HG02970 (cell line): ENCODE measurements around the gene ELFN1.

Experiments used
- ATAC-seq: cut with Tn5 transposase; IDR thresholded peaks from one replicate; pipeline ENCODE4 v1.9.1; 2021; ENCODE audit warnings: mild to moderate bottlenecking, moderate library complexity, moderate number of reproducible peaks; ENCODE audit not compliant: unreplicated experiment, low FRiP score

The ELFN1 gene

DNA sequence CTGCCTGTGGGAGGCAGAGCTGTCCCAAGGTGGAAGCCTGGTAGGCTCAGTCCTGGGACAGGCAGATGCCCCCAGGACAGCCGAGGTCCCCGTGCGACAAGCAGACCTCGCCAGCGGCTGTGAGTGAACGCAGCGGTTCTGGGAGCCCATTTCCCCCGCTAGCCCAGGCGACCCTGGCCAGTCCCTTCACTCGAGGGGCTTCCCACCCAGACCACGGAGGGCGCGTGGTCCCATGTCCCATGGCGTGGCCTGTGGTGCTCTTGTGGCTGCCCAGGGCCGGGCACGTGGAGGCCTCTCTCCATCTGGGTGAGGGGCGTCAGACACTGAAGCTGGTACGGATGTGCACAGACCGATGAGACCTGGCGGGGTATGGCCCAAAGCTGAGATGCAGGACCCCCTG, 67.9 kb downstream of the ELFN1 start:
- no peak for ATAC-seq

- no peak for ATAC-seq
Measured at GRCh38 chr7:1738511-1738910, 68.4 kb downstream of the ELFN1 start.

- no peak for ATAC-seq
Measured at GRCh38 chr7:1738956-1739355, 68.9 kb downstream of the ELFN1 start.

DNA sequence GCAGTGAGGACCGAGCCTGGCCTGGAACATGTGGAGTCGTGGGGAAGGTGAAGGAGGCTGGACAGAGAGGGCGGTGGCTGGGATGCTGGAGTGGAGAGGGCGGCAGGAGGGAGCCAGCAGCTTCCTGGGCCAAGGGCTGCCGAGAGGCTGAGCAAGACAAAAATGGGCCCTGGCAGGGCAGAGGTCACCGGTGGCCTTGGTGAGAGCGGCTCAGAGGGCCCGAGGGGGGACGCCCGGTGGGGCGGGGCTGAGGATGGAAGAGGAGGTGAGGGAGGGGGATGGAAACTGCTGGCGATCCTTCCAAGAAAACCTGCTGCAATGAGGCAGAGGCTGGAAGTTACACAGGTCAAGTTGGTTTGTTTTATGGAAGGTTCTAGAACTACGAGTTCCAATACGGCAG, 69.5 kb downstream of the ELFN1 start:
- no peak for ATAC-seq

GRCh38 chr7:1740214-1740613, 70.1 kb downstream of the ELFN1 start:
- no peak for ATAC-seq

DNA sequence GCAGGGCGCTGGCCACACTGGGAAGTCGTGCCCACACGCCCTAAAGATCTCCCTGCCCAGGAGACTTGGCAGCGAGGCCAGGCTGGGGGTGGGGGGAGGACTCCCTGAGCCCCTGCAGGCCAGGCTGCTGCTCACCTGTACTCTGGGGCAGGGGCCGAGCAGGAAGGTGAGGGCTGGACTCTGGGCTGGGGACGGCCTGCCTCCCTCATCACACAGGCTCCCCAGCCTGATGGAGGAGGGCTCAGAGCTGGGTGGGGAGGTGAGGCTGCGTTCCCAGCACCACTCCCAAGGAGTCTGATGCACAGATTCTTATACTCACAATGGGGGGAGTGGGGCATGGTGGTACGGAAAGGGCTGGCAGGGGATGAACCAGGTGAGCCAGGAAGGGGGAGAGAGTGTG, 71.2 kb downstream of the ELFN1 start:
- no peak for ATAC-seq

DNA sequence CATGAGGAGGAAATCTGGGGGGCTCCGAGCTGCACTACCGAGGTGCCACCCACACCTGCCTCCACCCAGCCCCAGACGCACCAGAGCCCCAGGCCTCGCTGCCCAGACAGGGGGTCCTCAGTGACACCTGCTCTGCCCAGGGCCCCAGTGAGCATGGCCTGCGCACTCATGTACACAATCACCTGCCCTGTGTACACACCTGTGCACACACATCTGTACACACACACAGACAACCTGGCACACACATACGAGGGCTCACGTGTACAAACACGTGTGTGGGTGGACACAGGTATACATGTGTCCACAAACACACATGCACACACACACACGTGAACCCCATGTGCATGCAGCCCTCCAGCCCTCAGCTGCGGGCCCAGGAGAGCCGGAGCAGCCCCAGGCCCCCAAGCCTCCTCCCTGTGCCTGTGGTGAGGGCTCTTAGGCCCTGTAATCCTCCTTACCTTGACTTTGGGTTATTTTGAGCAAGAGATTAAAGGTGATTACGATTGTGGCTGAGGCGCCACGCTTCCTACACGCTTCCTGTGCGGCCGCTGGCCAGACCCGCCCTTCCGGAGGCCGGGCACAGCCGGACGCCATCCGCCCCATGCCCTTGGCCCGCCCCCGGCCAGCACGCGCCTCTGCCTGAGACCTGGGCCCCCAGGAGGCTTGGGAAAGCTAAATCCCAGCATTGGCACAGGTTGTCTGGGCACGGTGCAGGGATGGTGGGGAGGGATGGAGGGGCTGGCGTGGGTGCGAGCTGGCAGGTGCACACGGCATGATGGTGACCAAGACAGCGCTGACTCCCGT, 71.9 kb downstream of the ELFN1 start:
- no peak for ATAC-seq

GRCh38 chr7:1742555-1743303, 72.7 kb downstream of the ELFN1 start:
- ATAC-seq: no peak

GRCh38 chr7:1743481-1744230, 73.6 kb downstream of the ELFN1 start:
- no peak for ATAC-seq

DNA sequence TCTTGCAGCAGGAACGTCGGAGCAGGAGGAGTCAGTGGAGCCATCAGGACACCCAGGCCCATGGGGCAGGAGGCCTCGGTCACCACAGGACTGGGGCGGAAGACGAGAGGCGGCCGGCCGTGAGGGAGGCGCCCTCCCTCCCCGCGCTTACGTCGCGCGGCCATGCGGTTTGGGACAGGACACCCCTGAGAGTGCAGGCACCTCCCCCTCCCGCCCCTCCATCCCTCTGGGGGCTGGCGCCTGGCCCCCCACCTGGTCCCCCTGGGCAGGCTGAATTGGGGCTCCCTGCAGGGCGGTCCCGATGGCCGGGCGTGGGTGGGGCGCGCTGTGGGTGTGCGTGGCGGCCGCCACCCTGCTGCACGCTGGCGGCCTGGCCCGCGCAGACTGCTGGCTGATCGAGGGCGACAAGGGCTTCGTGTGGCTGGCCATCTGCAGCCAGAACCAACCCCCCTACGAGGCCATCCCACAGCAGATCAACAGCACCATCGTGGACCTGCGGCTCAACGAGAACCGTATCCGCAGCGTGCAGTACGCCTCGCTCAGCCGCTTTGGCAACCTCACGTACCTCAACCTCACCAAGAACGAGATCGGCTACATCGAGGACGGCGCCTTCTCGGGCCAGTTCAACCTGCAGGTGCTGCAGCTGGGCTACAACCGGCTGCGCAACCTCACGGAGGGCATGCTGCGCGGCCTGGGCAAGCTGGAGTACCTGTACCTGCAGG, 74.4 kb downstream of the ELFN1 start:
- ATAC-seq: no peak

- ATAC-seq: no peak
Measured at GRCh38 chr7:1745018-1745532, 75.0 kb downstream of the ELFN1 start.

- ATAC-seq: no peak
Measured at GRCh38 chr7:1745576-1746490, 75.8 kb downstream of the ELFN1 start.

DNA sequence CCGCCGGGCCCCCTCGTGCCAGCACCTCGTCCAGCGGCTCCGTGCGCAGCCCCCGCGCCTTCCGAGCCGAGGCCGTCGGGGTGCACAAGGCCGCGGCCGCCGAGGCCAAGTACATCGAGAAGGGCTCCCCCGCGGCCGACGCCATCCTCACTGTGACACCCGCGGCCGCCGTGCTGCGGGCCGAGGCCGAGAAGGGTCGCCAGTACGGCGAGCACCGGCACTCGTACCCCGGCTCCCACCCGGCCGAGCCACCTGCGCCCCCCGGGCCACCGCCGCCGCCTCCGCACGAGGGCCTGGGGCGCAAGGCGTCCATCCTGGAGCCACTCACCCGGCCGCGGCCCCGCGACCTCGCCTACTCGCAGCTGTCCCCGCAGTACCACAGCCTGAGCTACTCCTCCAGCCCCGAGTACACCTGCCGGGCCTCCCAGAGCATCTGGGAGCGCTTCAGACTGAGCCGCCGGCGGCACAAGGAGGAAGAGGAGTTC, 76.5 kb downstream of the ELFN1 start:
- no peak for ATAC-seq

- no peak for ATAC-seq
Measured at GRCh38 chr7:1747004-1747801, 77.1 kb downstream of the ELFN1 start.

DNA sequence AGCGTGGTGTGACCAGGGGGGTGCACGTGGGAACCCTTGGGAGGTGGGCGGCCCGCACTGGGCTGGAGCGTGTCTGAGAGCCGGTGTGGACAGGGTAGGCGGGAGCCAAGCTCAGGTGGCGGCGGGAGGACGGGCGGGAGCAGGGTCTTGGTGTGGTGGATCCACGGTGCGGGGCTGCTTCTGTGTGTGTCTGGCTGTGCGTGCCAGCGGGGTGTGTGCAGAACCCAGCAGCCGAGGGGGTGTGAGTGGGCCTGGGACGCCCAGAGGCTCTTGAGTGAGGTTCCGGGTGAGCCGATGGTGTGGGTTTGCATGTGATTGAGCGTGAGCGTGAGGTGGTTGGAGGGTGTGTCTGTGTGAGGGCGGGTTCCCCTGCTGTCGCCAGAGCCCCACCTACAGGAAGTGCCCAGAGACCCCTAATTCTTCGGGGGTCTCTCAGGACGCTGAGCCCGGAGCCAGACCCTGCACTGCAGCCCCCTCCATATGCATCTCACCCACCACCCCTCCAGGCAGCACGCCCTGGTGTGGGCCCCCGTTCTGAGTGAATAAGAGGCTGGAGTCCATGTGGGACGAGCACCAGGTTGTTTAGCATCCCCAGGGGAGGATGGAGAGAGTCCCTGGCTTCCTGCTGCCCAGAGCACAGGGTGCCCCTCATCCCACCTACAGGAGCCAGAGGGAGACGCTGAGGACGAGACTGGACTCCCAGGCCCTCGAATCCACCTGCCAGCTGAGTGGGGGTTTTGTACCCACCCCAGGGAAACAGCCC, 78.2 kb downstream of the ELFN1 start:
- no peak for ATAC-seq

DNA sequence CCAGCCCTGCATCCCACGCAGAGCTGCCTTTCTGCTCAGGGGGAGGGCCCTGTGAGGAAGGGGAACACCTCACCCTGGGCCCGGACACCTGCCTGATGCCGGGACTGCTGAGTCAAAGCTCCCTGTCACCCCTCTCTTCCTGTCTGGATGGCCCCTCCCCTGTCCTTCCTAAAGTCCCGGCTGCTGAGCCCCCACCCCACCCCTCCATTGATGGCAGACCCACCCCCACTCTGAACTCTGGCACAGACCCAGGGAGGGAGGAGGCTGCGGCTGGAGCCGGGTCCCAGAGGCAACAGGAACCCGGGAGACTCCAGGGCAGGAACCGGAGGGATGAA, 78.7 kb downstream of the ELFN1 start:
- ATAC-seq: no peak

DNA sequence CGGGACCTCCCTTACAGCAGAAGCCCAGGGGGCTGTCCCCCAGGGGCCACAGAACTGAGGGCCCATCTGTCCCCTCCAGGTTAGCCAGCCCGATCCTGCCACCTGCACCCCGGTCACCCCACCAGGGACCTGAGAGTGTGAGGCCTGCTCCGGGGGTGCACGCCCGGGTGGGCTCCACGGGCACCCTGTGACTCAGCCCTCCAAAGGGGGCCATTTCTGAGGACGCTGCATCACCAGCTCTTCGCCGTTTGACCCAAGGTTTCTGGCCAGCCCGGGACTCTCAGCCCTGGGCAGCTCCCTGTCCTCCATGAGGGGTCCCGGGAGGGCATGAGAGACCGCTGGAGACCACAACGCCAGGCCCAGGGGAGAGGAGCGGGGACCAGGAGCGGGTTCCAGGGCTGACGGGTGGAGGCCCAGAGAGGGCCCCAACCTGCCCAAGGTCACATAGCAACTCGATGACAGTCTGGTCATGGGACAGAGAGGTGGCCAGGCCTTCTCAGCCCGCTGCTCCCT, 79.3 kb downstream of the ELFN1 start:
- no peak for ATAC-seq
